Measurements from ENCODE around the gene NISCH.
A peak's percentile ranks its signal among the peaks of the same experiment; 100 is the strongest.
"Not testable (repeated sequence)": the region's sequence is repeated elsewhere in the genome, so short reads cannot be mapped to it uniquely, and the experiment has no call there.

NISCH gene

GRCh38 chr3:52524752-52525679 lies 69.6 kb downstream of the NISCH start:
- peaks cover 7% of the 10 kb centered on the region for H3K36me3 Mint-ChIP-seq (ENCODE audit: insufficient read depth)
- no peaks in the 10 kb centered on the region for H3K9me3 Mint-ChIP-seq
- H3K27me3 Mint-ChIP-seq: no peaks in the 10 kb centered on the region
- H3K27ac Mint-ChIP-seq: peak overlapping the region in 1 of 2 donors; percentile 32
- H3K4me3 Mint-ChIP-seq: no peak overlapping the region
- H3K4me1 Mint-ChIP-seq (ENCODE audit: low read depth in 2 of 2): no peaks in the 10 kb centered on the region
- DNase-seq (no peak), ATAC-seq (replicated peaks) (no peak)

- Mint-ChIP-seq H3K4me1 (ENCODE audit: low read depth in 2 of 2) (no peaks in the 10 kb centered on the region), H3K27me3 (no peaks in the 10 kb centered on the region), H3K27ac (peak overlapping the region in 1 of 2 donors; percentile 32), H3K36me3 (ENCODE audit: insufficient read depth) (peaks cover 7% of the 10 kb centered on the region), H3K9me3 (no peaks in the 10 kb centered on the region), H3K4me3 (no peak overlapping the region)
- no peak for DNase-seq
- ATAC-seq (replicated peaks): no peak
Measured at GRCh38 chr3:52525680-52526561, 70.5 kb downstream of the NISCH start.

- not testable (repeated sequence) for H3K27me3 Mint-ChIP-seq; H3K36me3 Mint-ChIP-seq (ENCODE audit: insufficient read depth); H3K9me3 Mint-ChIP-seq; DNase-seq; H3K4me1 Mint-ChIP-seq (ENCODE audit: low read depth in 2 of 2); ATAC-seq (replicated peaks); H3K27ac Mint-ChIP-seq; H3K4me3 Mint-ChIP-seq
Measured at GRCh38 chr3:52526671-52527038, 71.3 kb downstream of the NISCH start.

GRCh38 chr3:52527039-52527731 lies 71.8 kb downstream of the NISCH start:
- peaks cover 11% of the 10 kb centered on the region for H3K36me3 Mint-ChIP-seq (ENCODE audit: insufficient read depth)

GRCh38 chr3:52527732-52528585 lies 72.6 kb downstream of the NISCH start:
- no peak overlapping the region for H3K4me3 Mint-ChIP-seq
- no peaks in the 10 kb centered on the region for H3K9me3 Mint-ChIP-seq
- peaks cover 0 to 7% of the 10 kb centered on the region in 2 donors for H3K4me1 Mint-ChIP-seq (ENCODE audit: low read depth in 2 of 2)
- no peaks in the 10 kb centered on the region for H3K27me3 Mint-ChIP-seq
- no peak overlapping the region for H3K27ac Mint-ChIP-seq
- H3K36me3 Mint-ChIP-seq (ENCODE audit: insufficient read depth): peaks cover 17% of the 10 kb centered on the region
- ATAC-seq (replicated peaks) (no peak), DNase-seq (no peak)

More at GRCh38 chr3:52527039-52527731, 71.8 kb downstream of the NISCH start:
- ATAC-seq (replicated peaks) (no peak), DNase-seq (no peak)
- no peaks in the 10 kb centered on the region for H3K9me3 Mint-ChIP-seq
- H3K4me1 Mint-ChIP-seq (ENCODE audit: low read depth in 2 of 2): peaks cover 0 to 1% of the 10 kb centered on the region in 2 donors
- no peaks in the 10 kb centered on the region for H3K27me3 Mint-ChIP-seq
- H3K27ac Mint-ChIP-seq: no peak overlapping the region
- H3K4me3 Mint-ChIP-seq: no peak overlapping the region

GRCh38 chr3:52528586-52529375 lies 73.4 kb downstream of the NISCH start:
- H3K9me3 Mint-ChIP-seq: no peaks in the 10 kb centered on the region

GRCh38 chr3:52529376-52530333 lies 74.3 kb downstream of the NISCH start:
- Mint-ChIP-seq H3K4me1 (ENCODE audit: low read depth in 2 of 2) (peaks cover 0 to 9% of the 10 kb centered on the region in 2 donors), H3K36me3 (ENCODE audit: insufficient read depth) (peaks cover 20% of the 10 kb centered on the region), H3K9me3 (no peaks in the 10 kb centered on the region), H3K4me3 (no peak overlapping the region), H3K27ac (no peak overlapping the region), H3K27me3 (no peaks in the 10 kb centered on the region)
- DNase-seq (no peak), ATAC-seq (replicated peaks) (no peak)

More at GRCh38 chr3:52528586-52529375, 73.4 kb downstream of the NISCH start:
- peaks cover 17% of the 10 kb centered on the region for H3K36me3 Mint-ChIP-seq (ENCODE audit: insufficient read depth)
- DNase-seq: no peak
- peaks cover 0 to 7% of the 10 kb centered on the region in 2 donors for H3K4me1 Mint-ChIP-seq (ENCODE audit: low read depth in 2 of 2)
- no peaks in the 10 kb centered on the region for H3K27me3 Mint-ChIP-seq
- no peak overlapping the region for H3K4me3 Mint-ChIP-seq
- no peak for ATAC-seq (replicated peaks)
- H3K27ac Mint-ChIP-seq: no peak overlapping the region

GRCh38 chr3:52530918-52531826 lies 75.8 kb downstream of the NISCH start:
- H3K27me3 Mint-ChIP-seq: no peaks in the 10 kb centered on the region
- no peaks in the 10 kb centered on the region for H3K9me3 Mint-ChIP-seq
- DNase-seq (no peak), ATAC-seq (replicated peaks) (no peak)
- H3K27ac Mint-ChIP-seq: peak overlapping the region in 1 of 2 donors; percentile 91
- H3K36me3 Mint-ChIP-seq (ENCODE audit: insufficient read depth): peaks cover 21% of the 10 kb centered on the region
- H3K4me1 Mint-ChIP-seq (ENCODE audit: low read depth in 2 of 2): peaks cover 5 to 19% of the 10 kb centered on the region in 2 donors
- no peak overlapping the region for H3K4me3 Mint-ChIP-seq

GRCh38 chr3:52531860-52532516 lies 76.6 kb downstream of the NISCH start:
- H3K36me3 Mint-ChIP-seq (ENCODE audit: insufficient read depth): peaks cover 28% of the 10 kb centered on the region
- no peaks in the 10 kb centered on the region for H3K27me3 Mint-ChIP-seq
- H3K4me3 Mint-ChIP-seq: peak overlapping the region; percentile 74 to 86
- peak overlapping the region in 1 of 2 donors; percentile 91 for H3K27ac Mint-ChIP-seq
- DNase-seq (no peak), ATAC-seq (replicated peaks) (no peak)
- no peaks in the 10 kb centered on the region for H3K9me3 Mint-ChIP-seq
- peaks cover 9 to 25% of the 10 kb centered on the region in 2 donors for H3K4me1 Mint-ChIP-seq (ENCODE audit: low read depth in 2 of 2)

GRCh38 chr3:52532517-52532837 lies 77.1 kb downstream of the NISCH start:
- Mint-ChIP-seq H3K4me1 (ENCODE audit: low read depth in 2 of 2) (peaks cover 12 to 30% of the 10 kb centered on the region in 2 donors), H3K36me3 (ENCODE audit: insufficient read depth) (peaks cover 26% of the 10 kb centered on the region), H3K27me3 (no peaks in the 10 kb centered on the region), H3K4me3 (peak overlapping the region; percentile 74 to 86), H3K27ac (peak overlapping the region; percentile 62 to 91), H3K9me3 (no peaks in the 10 kb centered on the region)
- ATAC-seq (replicated peaks) (peak; percentile 4), DNase-seq (peak in 2 of 3 experiments; percentile 45 to 48)

Data from effector memory CD8-positive, alpha-beta T cell (primary cell).